Left kidney (tissue), 2 donors: ENCODE data around the gene AHRR. TPM values are rescaled to one million over a fixed set of nuclear protein-coding genes. Genes with fewer than 3 reads are reported as not detected.

Experiments
- DNase-seq: peaks from one replicate; pipeline ENCODE4 v3.0.0-alpha.2; 2013
- polyA plus RNA-seq: library from polyadenylated mRNA; unstranded; fragments of 120-200 nt; gene quantifications from one replicate; pipeline ENCODE4 v1.2.1, GENCODE V29; 2013; ENCODE audit not compliant: insufficient read length

The AHRR gene
- polyA plus RNA-seq, 1 donor, result 5.9 TPM

GRCh38 chr5:415928-416635 is 94.6 kb downstream of the AHRR start:
- DNase-seq, result no peak

DNA sequence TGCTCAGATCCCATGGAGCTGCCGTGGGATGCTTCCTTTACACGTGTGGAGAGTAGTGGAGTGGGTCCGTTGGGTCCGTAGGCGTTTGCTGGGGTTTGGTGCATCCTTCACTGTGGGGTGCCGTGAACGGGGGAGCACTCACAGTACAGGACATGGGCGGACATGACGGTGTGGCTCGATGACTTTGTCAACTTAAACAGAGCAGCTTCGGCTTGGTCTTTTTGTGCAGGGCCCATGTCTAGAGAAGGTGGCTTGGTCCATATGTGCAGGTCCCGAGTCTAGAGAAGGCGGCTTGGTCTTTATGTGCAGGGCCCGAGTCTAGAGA is 95.1 kb downstream of the AHRR start:
- no peak for DNase-seq

- DNase-seq, result no peak
These were observed 96.0 kb downstream of the AHRR start for GRCh38 chr5:417301-418161.

GRCh38 chr5:418162-419121 is 96.9 kb downstream of the AHRR start:
- no peak for DNase-seq

- DNase-seq, result no peak
These were observed 98.5 kb downstream of the AHRR start for GRCh38 chr5:419970-420369.

DNA sequence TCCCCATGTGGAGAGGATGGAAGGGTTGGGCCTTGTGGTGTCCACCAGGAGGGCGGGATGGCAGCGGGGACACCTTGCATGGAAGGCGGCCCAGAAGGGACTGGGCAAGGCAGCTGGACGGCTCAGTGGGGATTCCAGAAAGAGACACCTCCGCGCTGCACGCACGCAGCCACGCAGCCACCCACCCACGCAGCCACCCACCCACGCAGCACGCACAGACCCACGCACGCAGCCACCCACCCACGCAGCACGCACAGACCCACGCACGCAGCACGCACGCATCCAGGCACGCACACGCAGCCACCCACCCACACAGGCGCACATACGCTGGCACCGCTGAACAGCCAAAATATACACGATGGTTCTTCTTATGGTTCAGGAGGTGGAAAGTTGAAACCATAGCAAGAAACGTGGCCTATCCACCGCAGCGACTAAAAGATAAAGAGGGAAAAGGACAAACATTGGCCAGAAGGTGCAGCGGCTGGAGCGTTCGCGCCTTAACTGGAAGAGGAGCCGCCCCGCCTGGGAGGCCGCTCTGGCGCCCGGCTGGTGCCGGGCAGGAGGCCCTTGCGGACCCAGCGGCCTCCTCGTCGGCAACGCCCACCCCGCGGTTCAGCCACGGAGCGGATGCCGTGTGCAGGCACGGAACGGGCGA is 99.2 kb downstream of the AHRR start:
- DNase-seq, result no peak

GRCh38 chr5:421287-421880 is 99.9 kb downstream of the AHRR start:
- no peak for DNase-seq

DNA sequence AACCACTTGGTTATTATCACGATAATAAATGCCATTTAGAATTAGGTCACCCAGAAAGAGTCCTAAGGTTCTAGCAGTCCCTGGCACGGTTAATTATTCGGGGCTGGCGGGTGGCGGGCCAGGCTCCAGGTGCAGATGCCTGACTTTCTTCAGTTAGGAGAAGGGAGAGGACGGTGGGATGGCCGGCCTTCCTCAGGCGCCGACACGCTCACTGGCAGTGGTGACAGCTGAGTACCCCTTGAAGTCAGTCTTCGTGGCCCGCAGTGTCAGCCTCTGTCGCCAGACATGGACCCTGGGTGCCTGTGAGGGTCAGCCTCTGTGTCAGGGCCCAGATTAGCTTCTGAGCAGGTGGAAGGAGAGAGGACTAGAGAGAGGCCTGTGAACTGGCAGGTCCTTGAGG is 100.4 kb downstream of the AHRR start:
- DNase-seq, result no peak

DNA sequence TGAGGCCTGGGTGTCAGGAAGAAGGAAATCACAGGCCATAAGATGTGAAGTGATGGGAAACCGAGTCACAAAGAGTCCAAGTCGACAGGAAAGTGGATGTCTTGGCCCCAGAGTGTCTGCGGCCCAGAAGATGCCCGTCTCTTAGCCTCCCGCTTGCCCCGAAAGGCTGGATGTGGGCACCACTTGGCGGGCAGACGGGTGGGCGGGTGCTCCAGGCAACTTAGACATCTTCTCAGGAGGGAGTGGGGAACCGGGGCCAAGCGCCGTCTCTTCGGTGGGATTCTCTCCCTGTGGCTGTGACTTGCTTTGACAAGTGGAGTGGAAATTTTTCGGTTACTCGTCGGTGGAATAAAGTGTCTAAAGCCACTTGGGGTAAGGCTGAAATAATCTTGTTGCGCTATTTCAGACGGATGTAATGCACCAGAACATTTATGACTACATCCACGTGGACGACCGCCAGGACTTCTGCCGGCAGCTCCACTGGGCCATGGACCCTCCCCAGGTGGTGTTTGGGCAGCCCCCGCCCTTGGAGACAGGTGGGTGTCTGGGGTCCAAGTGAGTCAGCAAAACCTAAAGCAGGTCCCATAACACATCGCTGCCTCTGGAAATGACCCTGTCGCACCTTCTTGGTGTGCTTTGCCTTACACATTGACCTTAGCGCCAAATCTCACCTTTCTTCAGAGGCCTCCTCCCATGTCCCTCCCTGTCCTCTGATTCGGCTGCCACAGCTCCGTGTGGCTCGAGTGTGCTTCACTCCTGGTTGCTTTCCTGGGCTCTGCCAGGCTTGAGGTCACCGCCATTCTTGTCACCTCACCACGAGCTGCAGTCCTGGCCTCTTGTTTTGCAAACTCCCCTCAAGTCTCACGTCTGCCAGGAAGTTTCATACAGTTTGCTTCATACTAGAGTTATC is 101.1 kb downstream of the AHRR start:
- no peak for DNase-seq

DNA sequence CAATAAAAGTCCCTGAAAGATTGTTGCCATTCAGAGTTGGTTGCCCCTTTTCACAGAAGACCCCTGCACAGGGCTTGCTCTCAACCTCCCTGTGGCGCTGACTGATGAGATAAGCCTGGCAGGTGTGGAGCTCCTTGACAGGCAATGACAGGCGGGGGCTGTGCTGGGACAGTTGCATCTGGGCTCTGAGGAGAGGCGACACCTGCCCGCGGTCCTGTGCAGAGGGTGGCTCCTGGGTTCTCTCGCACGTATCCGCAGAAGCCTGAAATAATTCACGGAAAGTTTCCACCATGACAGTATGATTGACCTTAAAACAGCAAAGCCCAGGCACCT is 101.7 kb downstream of the AHRR start:
- no peak for DNase-seq

- no peak for DNase-seq
These were observed 102.2 kb downstream of the AHRR start for GRCh38 chr5:423626-424261.

DNA sequence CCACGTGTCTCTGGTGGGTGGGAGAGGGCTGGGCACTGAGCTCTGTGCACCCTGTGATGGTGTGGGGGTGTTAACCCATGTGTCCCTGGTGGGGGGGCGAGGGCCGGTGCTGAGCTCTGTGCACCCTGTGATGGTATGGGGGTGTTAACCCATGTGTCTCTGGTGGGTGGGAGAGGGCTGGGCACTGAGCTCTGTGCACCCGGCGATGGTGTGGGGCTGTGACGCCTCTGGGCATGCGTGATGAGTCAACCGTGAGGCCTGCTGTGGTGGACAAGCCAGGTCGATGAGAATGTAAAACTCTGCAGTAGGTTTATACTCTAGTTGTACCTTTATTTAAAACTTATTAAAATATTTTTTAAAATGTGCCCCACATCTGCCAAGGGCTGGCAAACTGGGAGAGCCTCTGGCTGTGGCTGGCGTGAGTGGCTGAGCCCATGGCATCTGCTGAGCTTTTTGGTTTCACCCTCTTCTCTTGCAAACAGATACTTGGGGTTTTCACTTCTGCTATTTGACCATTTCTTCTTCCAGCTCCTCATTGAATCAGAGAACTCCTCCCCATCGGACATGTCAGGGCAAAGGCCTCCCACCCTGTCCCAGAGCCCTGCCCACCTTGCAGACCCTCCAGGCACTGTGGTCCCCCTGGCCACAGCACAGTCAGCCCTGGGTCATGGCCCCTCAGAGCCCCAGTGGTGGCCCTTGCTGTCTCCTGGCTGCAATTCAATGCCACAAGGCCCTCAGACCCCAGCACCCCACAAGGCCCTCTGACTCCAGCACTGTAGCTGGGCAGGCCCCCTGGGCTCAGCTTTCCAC is 103.0 kb downstream of the AHRR start:
- no peak for DNase-seq

DNA sequence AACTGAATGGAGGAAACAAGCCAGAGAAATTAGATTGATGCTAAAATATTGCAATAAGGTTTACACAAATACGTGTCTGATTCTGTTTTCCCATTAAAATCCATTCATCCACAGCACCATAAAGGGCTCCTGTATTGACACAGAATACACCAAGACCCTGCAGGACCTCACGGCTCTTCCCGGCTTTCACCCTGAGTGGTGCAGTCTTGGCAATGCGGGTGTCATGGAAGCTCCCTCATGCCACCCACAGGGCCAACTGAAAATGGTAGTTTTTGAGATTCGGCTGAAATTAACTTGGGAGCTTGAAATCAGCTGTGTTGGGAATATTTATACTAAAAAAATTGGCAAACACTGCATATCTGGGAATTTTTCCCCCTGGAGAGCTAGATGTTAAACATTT is 104.2 kb downstream of the AHRR start:
- DNase-seq, result no peak

- DNase-seq, result no peak
These were observed 105.0 kb downstream of the AHRR start for GRCh38 chr5:426392-426976.

- DNase-seq, result no peak
These were observed 106.0 kb downstream of the AHRR start for GRCh38 chr5:427415-428087.

DNA sequence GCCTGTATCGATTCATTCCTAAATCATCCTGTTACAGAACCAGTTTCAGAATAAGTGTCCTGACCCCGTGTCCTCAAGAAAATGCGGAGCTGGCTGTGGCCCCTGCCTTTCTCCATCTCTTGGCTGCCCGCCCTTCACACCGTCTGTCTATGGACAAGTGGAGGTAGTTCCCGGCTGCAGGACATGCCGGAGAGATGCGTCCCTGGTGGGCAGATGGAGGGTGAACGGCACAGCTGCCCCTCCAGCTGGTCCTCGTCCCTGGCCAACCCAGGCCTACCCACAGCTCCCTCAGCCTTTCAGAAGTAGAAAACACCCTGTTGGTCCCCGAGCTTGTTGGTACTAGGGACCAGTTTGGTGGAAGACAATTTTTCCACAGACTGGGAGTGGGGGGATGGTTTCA is 106.7 kb downstream of the AHRR start:
- DNase-seq, result no peak

DNA sequence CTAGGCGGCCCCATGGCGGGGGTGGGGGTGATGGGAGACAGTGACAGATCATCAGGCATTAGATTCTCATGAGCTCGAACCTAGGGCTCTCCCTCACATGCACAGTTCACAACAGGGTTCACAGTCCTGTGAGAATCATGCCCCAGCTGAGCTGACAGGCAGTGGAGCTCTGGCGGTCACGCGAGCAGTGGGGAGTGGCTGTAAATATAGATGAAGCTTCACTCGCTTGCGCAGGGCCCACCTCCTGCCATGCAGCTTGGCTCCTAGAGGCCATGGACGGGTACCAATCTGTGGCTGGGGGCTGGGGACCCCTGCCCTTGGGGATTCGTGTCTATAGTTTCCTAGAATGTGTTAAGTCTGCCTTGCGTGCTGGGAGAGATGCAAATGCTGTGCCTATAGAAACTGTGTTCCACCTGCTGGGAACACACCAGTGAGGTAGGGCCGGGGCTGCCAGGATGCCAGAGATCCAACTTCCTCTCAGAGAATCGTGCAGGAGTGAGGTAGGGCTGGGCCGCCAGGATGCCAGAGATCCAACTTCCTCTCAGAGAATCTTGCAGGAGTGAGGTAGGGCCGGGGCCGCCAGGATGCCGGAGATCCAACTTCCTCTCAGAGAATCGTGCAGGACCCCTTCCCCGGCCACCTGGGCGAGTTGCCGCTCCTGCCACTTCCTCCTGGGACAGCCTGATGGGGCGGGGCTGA is 107.4 kb downstream of the AHRR start:
- DNase-seq, result no peak
